ENCODE measurements around the gene ZBTB38.

ZBTB38 gene

DNA sequence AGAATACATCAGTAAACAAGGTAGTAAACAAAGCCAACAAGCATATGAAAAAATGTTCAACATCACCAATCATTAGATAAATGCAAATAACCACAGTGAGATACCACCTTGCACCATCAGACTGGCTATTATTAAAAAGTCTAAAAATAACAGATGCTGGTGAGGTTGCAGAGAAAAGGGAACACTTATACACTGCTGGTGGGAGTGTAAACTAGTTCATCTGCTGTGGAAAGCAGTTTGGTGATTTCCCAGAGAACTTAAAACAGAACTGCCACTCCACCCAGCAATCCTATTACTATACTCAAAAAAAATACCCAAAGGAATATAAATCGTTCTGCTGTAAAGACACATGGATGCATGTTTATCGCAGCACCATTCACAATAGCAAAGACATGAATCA is 30.3 kb upstream of the ZBTB38 start:
- DNase-seq, result no peak

DNA sequence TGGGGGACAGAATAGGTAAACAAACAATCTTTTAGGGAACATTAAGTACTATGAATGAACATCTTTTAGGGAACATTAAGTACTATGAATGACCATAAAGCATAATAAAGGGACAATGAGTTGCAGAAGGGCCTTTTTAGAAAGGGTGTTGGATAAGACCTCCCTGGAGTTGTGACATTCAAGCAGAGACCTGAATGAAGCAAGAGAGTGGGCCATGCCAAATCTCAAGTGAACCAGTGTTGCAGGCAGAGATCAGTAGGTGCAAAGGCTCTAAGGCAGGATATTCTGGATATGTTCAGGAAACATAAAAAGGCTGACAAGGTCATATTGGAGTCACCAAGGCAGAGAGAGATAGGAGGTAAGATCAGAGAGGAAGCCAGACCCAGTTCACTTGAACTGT is 29.4 kb upstream of the ZBTB38 start:
- DNase-seq, result no peak

DNA sequence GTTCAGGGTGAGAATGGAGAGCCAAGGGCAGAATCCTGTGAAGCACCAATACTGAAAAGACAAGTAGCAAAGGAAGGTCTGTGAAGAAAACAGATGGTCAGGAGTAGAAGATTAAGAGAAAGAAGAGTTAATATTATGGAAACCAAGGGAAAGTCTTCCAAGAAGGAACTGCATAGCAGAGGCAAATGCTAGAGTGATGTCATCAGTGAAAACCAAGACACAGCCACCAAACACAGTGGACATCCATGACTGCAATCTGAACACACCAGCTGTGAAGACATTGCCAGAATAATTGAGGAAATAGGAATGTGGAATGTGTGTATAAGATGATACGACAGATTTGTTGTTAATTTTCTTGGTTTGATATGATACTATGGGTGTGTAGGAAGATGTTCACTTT is 26.8 kb upstream of the ZBTB38 start:
- DNase-seq, result no peak

DNA sequence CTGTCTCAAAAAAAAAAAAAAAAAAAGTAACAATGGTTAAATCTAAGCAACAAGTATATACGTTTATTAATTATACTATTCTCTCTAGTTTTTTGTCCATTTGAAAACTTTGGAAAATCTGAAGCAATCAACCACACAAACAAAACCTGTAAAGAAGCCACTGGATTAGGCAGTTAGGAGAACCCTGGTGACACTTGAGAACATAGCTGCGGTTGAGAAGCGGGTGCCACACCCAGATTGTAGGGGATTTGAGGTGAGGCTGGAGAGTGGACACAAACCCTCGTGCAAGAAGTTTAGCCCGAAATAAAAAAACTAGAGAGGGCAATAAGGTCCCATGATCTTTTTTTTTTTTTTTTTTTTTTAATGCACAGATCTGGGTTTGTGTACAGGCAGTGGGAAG is 25.9 kb upstream of the ZBTB38 start:
- no peak for DNase-seq

DNA sequence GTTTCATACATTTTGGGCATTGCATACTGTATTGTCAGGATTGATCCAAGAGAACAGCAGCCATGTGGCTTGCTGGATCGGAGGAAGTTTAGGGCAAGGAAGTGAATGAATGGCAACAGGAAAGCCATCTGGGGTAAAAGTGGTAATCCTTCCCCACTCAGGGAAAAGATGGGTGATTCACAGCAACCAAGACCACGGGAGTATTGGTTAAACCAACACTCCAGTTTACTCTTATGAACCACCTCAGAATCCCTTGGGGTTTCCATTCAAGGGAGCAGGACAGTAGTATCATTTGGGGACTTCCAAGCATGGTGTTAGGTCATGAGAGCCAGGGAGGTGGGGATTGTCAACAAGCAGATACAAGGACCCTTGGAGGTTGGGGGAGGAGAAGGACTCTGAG is 25.2 kb upstream of the ZBTB38 start:
- DNase-seq, result no peak

DNA sequence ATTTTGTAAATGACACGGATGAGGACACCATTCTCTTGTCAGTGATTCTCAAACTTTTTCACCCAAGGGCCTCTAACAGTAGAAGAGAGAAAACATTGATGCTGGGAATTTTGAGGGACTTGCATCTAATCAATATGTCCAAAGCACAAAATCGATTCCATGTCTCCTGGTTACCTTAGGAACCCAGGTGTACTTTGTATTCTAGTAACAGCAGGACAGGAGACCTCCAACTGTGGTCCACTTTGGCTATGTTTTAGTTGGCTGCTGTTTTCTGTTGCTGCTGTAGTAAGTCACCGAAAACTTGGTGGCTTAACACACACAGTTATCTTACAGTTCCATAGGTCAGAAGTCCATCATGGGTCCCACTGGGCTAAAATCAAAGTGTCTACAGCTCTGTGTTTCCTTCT is 24.4 kb upstream of the ZBTB38 start:
- no peak for DNase-seq

DNA sequence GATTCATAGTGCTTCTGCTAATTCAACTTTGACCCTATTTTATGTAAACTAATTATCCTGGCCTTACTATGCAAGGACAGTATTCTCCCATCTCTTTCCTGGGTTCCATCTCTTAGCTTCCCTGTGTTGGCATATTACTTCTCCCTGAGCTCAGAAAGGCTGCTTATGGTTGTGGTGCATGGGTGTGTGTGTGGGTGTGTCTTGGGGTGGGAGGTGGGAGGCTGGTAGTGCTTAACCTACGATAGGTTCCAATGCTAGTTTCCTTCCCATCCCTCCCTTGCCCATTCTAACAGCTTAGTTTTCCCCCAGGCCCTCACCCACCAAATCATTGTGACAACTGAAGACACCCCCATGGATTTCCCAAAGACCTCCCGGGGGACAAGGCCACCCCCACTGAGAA is 22.8 kb upstream of the ZBTB38 start:
- DNase-seq, result no peak

DNA sequence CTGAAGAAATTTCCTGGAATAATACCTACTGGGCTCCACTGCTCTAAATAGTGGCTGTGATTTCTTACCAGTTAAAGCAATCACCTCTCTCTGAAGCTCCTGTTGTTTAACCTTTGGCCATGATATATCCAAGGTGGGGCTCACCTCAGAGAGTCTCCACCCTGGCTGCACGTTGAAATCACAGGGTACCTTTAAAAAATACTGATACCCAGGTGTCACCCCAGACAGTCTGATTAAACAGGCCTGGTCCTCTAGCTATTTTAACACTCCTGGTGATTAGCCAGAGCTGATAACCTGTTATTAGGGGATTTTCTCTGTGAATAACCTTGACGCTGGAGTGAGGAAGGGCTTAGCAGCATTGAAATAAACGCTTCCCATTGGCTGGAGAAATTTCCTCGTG is 22.3 kb upstream of the ZBTB38 start:
- no peak for DNase-seq

DNA sequence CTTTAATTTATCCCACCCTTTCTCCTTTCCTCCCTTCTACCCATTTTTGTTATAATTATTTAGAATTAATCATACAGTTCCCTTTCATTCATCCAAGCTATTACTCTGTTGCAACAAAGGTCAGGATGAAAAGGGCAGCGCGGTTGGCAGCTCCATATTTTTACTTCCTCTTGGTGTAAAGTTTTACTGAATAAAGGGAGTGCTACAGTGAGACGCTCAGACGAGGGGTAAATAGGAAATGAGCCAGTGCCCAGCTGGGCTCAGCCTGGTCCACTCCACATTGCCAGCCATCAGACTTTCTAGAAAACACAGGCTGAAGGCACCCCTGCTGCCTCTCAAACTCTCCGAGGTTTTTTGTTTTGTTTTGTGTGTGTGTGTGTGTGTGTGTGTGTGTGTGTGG is 21.9 kb upstream of the ZBTB38 start:
- no peak for DNase-seq

DNA sequence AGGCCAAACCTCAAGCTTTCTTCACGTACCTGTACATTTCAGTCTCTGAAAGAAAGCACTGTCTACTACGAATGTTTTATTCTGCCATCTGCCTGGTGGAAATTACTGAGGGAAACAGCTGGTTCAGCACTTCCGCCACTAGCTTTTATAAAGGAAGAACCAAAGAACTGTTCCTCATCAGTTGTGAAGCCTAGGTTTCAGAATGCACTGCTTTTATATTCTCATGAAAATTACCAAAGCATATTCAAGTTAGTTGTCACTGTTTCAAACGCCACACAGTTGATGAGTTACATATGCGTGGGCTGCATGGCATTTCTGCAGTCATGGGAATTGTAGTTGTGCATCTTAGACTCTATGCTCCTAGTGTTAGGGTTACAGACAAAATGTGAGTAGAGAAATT is 21.5 kb upstream of the ZBTB38 start:
- no peak for DNase-seq

DNA sequence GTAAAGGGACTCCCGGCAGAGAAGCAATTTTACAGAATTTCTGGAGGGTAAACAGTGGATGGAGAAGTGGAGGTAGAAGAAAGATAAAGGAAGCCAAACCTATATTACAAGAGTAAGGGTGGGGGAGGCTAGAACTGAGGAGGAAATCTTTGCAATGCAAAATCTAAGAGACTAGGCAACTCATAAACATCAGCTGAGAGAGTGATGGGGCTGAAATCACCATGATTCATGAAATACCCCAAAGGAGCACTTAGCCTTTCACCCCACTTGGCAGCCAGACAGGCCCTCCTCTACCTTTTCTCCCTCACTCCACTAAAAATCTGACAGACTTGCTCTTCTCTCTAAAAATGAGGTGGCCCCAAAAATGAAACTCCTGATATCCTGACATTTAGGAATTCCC is 19.5 kb upstream of the ZBTB38 start:
- DNase-seq, result no peak

DNA sequence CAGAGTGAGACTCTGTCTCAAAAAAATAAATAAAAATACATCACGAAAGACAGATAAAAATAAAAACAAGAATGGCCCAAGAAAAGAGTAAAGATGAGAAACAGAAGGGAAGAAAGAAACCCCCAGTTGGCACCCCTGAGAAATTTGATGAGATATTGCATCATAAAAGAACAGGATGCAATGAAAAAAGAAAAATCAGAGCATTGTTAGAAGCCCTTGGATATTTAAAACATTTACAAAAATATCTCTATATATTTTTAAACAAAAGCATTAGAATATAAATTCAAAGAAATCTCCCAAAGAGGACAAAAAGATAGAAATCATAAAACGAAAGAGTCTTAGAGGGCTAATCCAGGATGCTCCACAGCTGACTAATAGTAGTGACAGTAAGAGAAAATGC is 18.6 kb upstream of the ZBTB38 start:
- DNase-seq, result no peak

DNA sequence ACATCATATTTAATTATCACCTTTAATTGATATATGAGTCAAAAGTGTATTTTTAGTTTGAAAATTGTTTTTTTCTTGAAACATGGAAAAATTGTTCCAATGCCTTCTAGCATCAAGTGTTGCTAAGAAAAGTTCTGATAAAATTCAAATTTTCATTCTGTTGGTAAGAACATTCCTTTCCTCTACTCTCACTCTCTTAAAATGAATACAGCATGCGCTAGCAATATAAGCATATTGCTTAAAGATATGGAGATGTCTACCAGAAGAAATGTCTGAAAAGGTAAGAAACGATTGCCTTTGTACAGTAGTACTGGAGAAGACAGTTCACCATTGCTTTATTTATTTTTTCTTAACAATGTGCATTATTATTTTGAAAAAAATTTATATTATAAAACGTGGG is 17.6 kb upstream of the ZBTB38 start:
- no peak for DNase-seq

DNA sequence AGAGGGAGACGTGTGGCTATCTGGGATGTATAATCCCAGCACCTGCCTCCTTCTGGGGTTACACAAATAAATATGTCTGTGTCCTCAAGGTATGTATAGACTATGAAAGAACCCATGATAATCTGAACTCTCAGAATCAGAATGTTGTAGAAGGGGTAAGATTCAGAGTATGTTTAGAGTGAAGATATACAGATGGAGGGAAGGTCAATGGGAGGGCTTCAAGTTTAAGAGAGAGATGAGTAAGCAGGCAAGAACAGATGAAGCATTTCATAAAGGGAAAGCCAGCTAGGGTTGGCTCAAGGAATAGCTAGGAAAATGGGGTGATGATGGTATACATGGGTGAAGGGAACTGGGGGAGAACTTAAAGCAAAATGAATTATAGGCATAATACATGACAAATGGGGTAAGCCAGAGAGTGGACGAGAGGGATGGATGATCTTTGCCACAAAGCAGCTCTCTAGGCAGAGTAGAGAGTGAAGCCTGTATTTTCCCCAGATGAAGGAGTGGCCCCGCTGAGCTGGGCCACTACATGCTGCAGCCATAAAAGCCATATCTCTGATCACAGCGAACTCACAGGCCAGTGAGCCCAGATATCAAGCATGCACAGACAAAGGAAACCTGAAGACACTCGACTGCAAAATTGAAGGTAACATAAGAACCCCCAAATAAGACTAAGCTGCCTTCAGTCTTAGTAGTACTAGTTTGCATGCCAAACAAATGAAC is 15.9 kb upstream of the ZBTB38 start:
- DNase-seq, result no peak

DNA sequence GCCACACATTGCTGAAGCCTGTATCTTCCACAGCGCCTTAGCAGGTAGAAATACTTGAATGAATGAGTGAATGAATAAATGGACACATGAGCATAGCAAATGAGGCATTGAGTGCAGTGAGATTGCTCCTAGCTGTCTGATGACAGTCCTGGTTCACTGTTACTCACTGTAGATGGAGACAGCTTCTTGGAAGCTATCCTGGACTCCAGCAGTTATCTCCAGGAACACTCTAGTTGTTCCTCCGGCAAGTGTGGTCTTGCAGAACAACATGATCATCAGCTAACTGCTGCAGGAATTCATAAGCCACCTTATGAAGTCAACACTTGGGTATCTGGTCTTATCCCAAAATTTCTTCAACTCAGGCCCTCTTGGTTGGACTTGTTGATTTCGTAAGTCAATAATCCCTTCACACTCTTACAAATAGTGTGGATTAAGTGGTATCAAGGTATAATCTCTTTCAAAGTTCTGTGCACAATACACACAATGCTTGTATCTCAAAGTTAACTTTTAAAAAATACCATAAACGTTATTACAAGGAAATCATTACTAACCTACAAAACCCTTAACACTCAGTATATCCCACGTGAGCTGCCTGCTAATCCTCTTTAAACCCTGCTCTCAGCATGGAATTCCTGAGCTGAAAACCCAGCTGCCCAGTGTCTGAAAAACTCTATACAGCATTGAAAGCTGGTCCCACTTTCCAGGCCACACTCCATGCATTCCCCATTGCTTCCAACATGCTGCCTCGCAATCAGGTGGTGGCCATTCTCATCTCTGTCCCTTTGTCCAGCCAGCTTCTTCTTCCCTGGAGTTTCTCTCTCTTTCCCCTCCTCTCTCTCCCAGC is 14.4 kb upstream of the ZBTB38 start:
- DNase-seq, result no peak

DNA sequence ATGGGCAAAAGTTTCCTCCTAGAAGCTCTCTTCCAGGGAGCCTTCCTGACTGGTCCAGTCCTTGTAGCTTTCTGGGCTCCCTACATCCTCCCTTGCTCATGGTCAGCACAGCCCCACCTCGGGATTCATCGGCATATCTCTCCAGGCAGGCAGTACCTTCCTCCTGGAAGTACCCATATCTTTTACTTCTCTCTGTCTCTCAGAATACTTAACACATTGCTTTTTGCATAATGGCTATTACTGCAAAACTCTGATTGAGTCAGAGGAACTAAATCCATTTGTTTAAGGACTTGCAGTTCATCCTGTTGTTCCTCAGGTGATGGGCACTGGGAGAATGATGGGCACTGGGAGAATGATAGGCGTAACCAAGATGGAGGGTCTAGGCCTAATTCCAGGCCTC is 13.8 kb upstream of the ZBTB38 start:
- no peak for DNase-seq

DNA sequence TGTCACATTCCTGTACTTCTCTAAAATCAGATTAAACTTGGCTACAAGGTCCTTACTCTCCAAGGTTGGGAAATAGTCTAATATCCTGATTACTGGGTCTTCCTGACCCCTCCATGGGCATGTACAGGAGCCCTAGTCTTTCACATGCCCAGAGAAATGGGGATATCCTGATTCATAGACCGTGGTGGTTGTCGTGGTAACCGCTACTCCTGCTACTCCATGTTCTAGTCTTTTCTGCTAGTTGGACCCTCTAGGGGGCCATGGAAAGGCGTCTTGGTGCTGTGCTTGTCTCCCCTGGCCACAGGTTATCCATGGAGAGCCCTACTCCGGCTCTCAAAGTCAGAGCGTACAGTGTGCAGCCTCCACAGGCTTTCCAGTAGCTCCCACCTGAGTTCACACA is 13.1 kb upstream of the ZBTB38 start:
- DNase-seq, result no peak

DNA sequence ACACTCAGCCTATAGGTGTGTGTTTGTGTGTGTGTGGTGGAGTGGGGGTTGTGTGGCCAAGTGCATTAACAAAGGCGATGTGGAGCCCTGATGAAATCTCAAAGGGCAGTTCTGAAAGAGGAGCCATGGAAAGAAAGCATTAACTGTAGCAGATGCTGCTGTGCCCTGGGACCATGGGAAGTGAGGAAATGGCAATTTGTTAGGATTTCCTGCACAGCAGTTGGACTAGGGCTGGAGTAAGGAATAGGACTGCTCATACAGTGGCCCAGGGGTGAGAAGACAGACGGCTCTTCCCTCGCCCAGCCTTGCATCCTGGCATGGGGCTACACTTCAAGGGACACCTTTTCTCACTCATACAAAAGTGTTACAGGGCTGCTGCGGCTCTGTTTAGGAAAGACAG is 12.3 kb upstream of the ZBTB38 start:
- no peak for DNase-seq

DNA sequence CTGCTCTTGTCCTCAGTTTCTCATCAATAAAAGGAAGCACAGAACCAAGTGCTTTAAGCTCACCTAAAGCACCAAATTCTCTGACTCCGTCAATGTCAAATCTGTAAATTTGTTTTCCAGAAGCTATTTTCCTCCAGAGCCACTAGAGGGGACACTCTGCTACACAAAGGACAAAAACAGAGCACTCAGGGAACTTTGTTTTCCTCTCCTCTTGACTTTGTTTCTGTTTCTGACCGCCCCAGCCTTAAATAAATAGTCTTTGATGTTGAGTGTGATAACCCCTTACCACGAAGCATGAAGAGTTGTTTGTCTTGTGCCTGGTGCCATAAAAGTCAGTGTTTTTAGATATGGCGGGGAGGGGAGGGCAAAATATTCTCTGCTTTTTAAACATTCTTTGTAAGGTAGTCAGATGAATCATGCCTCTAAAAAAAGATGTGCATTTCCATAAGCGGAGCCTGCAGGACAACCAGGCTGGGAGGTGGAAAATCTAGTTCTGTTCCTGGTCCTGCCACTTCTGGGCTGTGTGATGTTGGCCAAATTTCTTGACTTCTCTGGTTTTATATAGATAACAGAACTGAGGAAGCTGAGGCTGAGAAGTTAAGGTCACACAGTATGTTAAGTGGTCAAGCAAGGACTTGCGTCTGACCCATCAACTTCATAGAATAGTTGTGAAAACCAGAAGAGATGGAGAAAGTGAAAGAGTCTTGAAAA is 7.3 kb upstream of the ZBTB38 start:
- no peak for DNase-seq

DNA sequence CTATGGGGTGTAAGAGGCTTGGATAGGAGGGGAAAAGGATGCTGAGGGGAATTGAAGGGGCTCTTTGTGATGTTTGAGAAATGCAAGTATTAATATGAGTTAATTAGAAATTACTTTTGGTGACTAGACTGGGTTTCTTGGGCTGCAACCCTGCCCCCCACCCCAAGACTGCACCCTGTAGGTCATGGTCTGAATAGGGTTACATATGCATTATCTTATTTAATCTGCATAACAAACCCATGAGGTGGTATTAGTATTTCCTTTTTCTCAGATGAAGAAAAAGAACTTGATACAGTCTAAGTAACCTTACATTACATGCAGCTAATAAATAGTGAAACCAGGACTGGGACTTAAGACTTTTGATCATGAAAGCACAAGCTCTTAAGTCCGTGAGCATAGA is 5.6 kb upstream of the ZBTB38 start:
- DNase-seq, result no peak

DNA sequence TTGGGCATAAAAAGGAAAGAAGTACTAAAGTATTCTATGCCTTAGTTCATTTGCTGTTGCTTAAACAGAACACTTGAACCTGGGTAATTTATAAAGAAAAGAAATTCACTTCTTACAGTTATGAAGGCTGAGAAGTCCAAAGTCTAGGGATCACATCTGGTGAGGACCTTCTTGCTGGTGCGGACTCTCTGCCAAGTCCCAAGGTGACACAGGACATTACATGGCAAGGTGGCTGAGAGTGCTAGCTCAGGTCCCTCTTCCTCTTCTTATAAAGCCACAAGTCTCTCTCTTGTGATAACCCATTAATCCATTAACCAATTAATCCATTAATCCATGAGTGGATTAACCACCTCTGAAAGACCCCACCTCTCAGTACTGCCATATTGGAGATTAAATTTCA is 3.1 kb upstream of the ZBTB38 start:
- no peak for DNase-seq

DNA sequence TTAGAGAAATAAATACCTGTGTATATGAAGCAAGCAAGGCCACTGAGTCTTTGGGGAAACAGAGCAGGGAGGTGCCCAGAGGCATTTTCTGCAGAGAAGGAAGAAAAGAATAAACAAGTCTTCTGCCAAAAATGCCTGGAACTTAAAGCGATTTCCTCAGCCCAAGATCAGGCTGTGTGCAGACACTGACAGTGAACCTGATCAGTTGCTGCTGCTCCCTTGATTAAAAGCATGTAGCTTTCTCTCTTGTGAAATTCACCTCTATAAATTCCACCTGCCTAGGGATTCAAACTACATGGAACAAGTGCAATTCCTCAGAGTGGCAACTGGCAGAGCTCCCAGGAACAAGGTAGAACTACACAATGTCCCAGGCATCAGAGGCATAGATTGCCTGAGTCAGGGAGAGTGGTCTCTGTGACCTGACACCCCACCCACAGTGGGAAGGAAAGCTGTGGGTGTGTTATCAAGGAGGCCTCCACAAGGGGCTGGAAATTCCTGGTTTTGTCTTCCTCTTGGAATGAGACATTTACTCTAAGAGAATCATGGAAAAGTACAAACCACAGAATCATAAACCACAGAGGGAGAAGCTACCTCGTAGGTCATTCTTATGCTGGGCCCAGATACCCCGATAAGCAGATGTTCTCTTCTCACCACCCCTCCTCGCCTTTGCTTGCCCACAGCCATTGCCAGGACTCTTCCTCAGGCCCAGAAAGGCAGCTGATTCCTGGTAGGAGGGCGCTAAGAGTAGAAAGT is 1.8 kb upstream of the ZBTB38 start:
- DNase-seq, result no peak

DNA sequence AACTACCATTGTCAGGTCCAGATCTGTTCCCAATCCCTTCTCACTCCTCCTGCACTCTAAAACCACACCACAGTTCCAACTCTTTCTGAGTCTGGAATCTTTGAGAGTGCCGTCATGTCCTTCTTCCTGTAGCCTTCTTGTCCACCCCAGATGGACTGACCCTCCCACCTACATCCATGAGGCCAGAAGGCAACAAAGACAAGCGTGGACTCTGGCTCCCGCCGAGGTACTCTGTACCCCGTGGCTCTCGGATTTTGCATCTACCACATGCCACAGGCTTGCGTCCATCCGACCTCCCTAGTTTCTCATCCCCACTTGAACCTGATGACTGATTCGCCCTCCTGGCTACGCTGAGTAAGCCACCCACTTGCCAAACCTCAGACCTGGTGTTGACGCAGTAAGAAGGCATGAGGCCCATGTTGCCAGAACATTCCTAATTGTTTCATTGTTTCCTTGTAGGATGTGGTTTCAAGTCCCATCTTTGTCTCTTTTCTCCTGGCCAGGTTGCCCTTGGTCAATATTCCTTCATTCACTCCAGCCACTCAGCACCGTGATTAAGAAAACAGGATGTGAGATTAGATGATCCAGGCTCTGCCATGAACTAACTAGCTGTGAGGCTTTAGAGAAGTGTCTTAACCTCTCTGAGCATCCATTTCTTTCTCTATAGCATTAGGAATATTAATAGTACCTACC is 1.1 kb upstream of the ZBTB38 start:
- DNase-seq, result no peak

Data from NCI-H2107 (cell line).